ENCODE measurements around the gene GNAT3.
A peak's percentile ranks its signal among the peaks of the same experiment; 100 is the strongest.

GNAT3 gene

GRCh38 chr7:80499350-80499953 lies 12.4 kb downstream of the GNAT3 start:
- peak; percentile 95 for DNase-seq

- DNase-seq, result peak; percentile 32
These were observed 13.1 kb downstream of the GNAT3 start for GRCh38 chr7:80498481-80499349.

GRCh38 chr7:80496586-80496985 lies 15.3 kb downstream of the GNAT3 start:
- DNase-seq, result no peak

GRCh38 chr7:80493121-80493849 lies 18.6 kb downstream of the GNAT3 start:
- no peak for DNase-seq

GRCh38 chr7:80491462-80491861 lies 20.4 kb downstream of the GNAT3 start:
- no peak for DNase-seq

- DNase-seq, result no peak
These were observed 23.0 kb downstream of the GNAT3 start for GRCh38 chr7:80488851-80489370.

- DNase-seq, result no peak
These were observed 23.5 kb downstream of the GNAT3 start for GRCh38 chr7:80488406-80488805.

GRCh38 chr7:80485721-80486120 lies 26.1 kb downstream of the GNAT3 start:
- no peak for DNase-seq

GRCh38 chr7:80482950-80483349 lies 28.9 kb downstream of the GNAT3 start:
- no peak for DNase-seq

GRCh38 chr7:80481196-80481884 lies 30.5 kb downstream of the GNAT3 start:
- peak; percentile 72 for DNase-seq

- no peak for DNase-seq
These were observed 31.3 kb downstream of the GNAT3 start for GRCh38 chr7:80480566-80480965.

- peak; percentile 45 for DNase-seq
These were observed 33.2 kb downstream of the GNAT3 start for GRCh38 chr7:80478683-80479082.

- DNase-seq, result no peak
These were observed 35.8 kb downstream of the GNAT3 start for GRCh38 chr7:80476035-80476434.

- DNase-seq, result peak; percentile 18
These were observed 36.5 kb downstream of the GNAT3 start for GRCh38 chr7:80475383-80475782.

GRCh38 chr7:80473751-80474150 lies 38.1 kb downstream of the GNAT3 start:
- no peak for DNase-seq

GRCh38 chr7:80472491-80473200 lies 39.2 kb downstream of the GNAT3 start:
- no peak for DNase-seq

- DNase-seq, result no peak
These were observed 42.7 kb downstream of the GNAT3 start for GRCh38 chr7:80468931-80469714.

GRCh38 chr7:80467069-80467468 lies 44.8 kb downstream of the GNAT3 start:
- no peak for DNase-seq

GRCh38 chr7:80466636-80467035 lies 45.2 kb downstream of the GNAT3 start:
- DNase-seq, result no peak

- DNase-seq, result no peak
These were observed 47.7 kb downstream of the GNAT3 start for GRCh38 chr7:80464211-80464610.

GRCh38 chr7:80463272-80463920 lies 48.5 kb downstream of the GNAT3 start:
- no peak for DNase-seq
